B cell (primary cell): Measurements from ENCODE around the gene FADS2. TPM values are rescaled to one million over a fixed set of nuclear protein-coding genes. Genes with fewer than 3 reads are reported as not detected.

Experiments used
- ATAC-seq: fragments of 200-7000 bp; cut with Tn5 transposase; one replicate; pipeline ENCODE4 v1.10.0; 2021; ENCODE audit warnings: low read depth, mild to moderate bottlenecking, moderate number of reproducible peaks, moderate library complexity
- CTCF ChIA-PET: fragments of 350-600 bp; sonication (Branson Sonifier 250); formaldehyde crosslinking; loops from one replicate; lab custom pipeline; 2021; ENCODE audit warnings: antibody characterized with exemption, inconsistent platforms; lab: Charles Lee
- POLR2A ChIA-PET: fragments of 350-600 bp; sonication (Branson Sonifier 250); formaldehyde crosslinking; loops from one replicate; lab custom pipeline; 2021; ENCODE audit warnings: antibody characterized with exemption; lab: Charles Lee
- DNase-seq: peaks from one replicate; pipeline ENCODE4 v3.0.0; 2013
- H2AFZ ChIP-seq: 2 replicates; pipeline ENCODE4 v1.6.1; 2012; ENCODE audit warnings: mild to moderate bottlenecking, low read depth, low read length; ENCODE audit not compliant: insufficient read depth, poor library complexity, severe bottlenecking
- H3K27ac ChIP-seq, 2 donors: 1 replicate in 1 of 2; 2 replicates in 1 of 2; pipeline ENCODE4 v1.5.1; 2012 to 2013; ENCODE audit warnings: low read length in 2 of 2, mild to moderate bottlenecking in 2 of 2, moderate library complexity in 1 of 2
- H3K27me3 ChIP-seq, 4 experiments: fragments of 200-600 bp in 1 of 4; sonication (generic) in 1 of 4; replicated peaks in 1 of 4; 1 replicate in 2 of 4; 2 replicates in 2 of 4; pipeline versions ENCODE4 v1.6.1 to v1.7.0; 2013 to 2016; ENCODE audit warnings: low read length in 3 of 4, mild to moderate bottlenecking in 2 of 4, mixed read lengths in 1 of 4, moderate library complexity in 1 of 4; ENCODE audit not compliant: insufficient read depth in 4 of 4, control insufficient read depth in 3 of 4; ENCODE audit errors: control extremely low read depth in 1 of 4
- H3K36me3 ChIP-seq, 2 experiments: replicated peaks in 1 of 2; 1 replicate in 1 of 2; 2 replicates in 1 of 2; pipeline versions ENCODE4 v1.6.1 to v1.7.1; 2013; ENCODE audit warnings: low read length in 1 of 2; ENCODE audit not compliant: insufficient read depth in 2 of 2, control insufficient read depth in 1 of 2; ENCODE audit errors: control extremely low read depth in 1 of 2, extremely low read depth in 1 of 2
- H3K4me1 ChIP-seq, 2 donors: fragments of 200-600 bp in 1 of 2; sonication (generic) in 1 of 2; 1 replicate in 1 of 2; 2 replicates in 1 of 2; pipeline versions ENCODE4 v1.5.1 to v1.6.1; 2013 to 2017; ENCODE audit warnings: low read length in 2 of 2; ENCODE audit not compliant: control insufficient read depth in 2 of 2, insufficient read depth in 2 of 2
- H3K4me2 ChIP-seq: replicated peaks from 2 replicates; pipeline ENCODE3; 2012; ENCODE audit warnings: mild to moderate bottlenecking, low read depth, low read length; ENCODE audit not compliant: poor library complexity, severe bottlenecking
- H3K4me3 ChIP-seq, 5 experiments: fragments of 200-600 bp in 1 of 5; sonication (generic) in 1 of 5; 1 replicate in 3 of 5; 2 replicates in 2 of 5; pipeline versions ENCODE4 v1.5.1 to v1.7.0; 2011 to 2016; ENCODE audit warnings: low read length in 4 of 5, mild to moderate bottlenecking in 4 of 5, low read depth in 2 of 5, control low read depth in 1 of 5, moderate library complexity in 1 of 5; ENCODE audit not compliant: insufficient read depth in 1 of 5; ENCODE audit errors: control extremely low read depth in 1 of 5, extremely low read depth in 1 of 5
- H3K79me2 ChIP-seq: fragments of 200-600 bp; sonication (generic); one replicate; pipeline ENCODE4 v1.6.0; 2016; ENCODE audit warnings: low read length; ENCODE audit not compliant: control insufficient read depth, insufficient read depth
- H3K9ac ChIP-seq: fragments of 200-600 bp; sonication (generic); 2 replicates; pipeline ENCODE4 v1.6.1; 2017; ENCODE audit warnings: mild to moderate bottlenecking, low read length, moderate library complexity
- H3K9me3 ChIP-seq, 3 donors: one replicate each; pipeline versions ENCODE4 v1.6.1 to v1.7.1; 2013; ENCODE audit warnings: low read length in 2 of 3; ENCODE audit not compliant: control insufficient read depth in 2 of 3, insufficient read depth in 1 of 3; ENCODE audit errors: control extremely low read depth in 1 of 3
- H4K20me1 ChIP-seq: 2 replicates; pipeline ENCODE4 v1.6.0; 2012; ENCODE audit warnings: mild to moderate bottlenecking, low read length; ENCODE audit not compliant: insufficient read depth, control insufficient read depth, poor library complexity, severe bottlenecking
- H3K27ac Mint-ChIP-seq: one replicate; pipeline ENCODE4 v1.8.0; 2021; ENCODE audit warnings: mixed read lengths
- H3K27me3 Mint-ChIP-seq: one replicate; pipeline ENCODE4 v1.8.0; 2021; ENCODE audit warnings: mixed read lengths
- H3K4me1 Mint-ChIP-seq: one replicate; pipeline ENCODE4 v1.8.0; 2021; ENCODE audit warnings: mixed read lengths
- H3K4me3 Mint-ChIP-seq: one replicate; pipeline ENCODE4 v1.8.0; 2021; ENCODE audit warnings: mixed read lengths
- H3K9me3 Mint-ChIP-seq: one replicate; pipeline ENCODE4 v1.8.0; 2022; ENCODE audit warnings: mixed read lengths; ENCODE audit not compliant: insufficient read depth
- EZH2 ChIP-seq: IDR thresholded peaks from 2 replicates; pipeline ENCODE4 v1.6.1; 2012; ENCODE audit warnings: borderline replicate concordance, low read depth, mild to moderate bottlenecking, moderate library complexity, low read length; ENCODE audit not compliant: insufficient read depth, poor library complexity, severe bottlenecking
- WGBS: methylation state at CpG from one replicate; pipeline ENCODE4 v1.1.5; 2013; ENCODE audit warnings: missing lambda C conversion rate; ENCODE audit not compliant: insufficient coverage; 5-methylcytosine and 5-hydroxymethylcytosine counted together
- intact Hi-C: fragments of 100-400 bp; cut with micrococcal nuclease; formaldehyde crosslinking; loops from one replicate; pipeline ENCODE4 v1.10.0; 2022
- polyA plus RNA-seq: library from polyadenylated mRNA; depleted of rRNA; stranded (reverse); fragments of >200 nt; gene quantifications from 2 replicates; pipeline ENCODE4 v1.2.3, GENCODE V29; 2012
- total RNA-seq, 2 donors: library from RNA; stranded (reverse); fragments of 120-200 nt in 1 of 2; gene quantifications; 1 replicate in 1 of 2; 2 replicates in 1 of 2; pipeline versions ENCODE4 v1.2.3 to v1.2.4, GENCODE V29; 2013 to 2022
- TF ChIP-seq, protein P1 (sequence below): fragments of 200-600 bp; IDR thresholded peaks from one replicate; pipeline ENCODE4 v1.8.0; 2022; ENCODE audit warnings: antibody characterized with exemption, mild to moderate bottlenecking

The FADS2 gene
- total and polyA plus RNA-seq, 2 donors (not counting 1 experiment from before 2014, with no cell fraction given) = 1.5 to 5.9 TPM

DNA sequence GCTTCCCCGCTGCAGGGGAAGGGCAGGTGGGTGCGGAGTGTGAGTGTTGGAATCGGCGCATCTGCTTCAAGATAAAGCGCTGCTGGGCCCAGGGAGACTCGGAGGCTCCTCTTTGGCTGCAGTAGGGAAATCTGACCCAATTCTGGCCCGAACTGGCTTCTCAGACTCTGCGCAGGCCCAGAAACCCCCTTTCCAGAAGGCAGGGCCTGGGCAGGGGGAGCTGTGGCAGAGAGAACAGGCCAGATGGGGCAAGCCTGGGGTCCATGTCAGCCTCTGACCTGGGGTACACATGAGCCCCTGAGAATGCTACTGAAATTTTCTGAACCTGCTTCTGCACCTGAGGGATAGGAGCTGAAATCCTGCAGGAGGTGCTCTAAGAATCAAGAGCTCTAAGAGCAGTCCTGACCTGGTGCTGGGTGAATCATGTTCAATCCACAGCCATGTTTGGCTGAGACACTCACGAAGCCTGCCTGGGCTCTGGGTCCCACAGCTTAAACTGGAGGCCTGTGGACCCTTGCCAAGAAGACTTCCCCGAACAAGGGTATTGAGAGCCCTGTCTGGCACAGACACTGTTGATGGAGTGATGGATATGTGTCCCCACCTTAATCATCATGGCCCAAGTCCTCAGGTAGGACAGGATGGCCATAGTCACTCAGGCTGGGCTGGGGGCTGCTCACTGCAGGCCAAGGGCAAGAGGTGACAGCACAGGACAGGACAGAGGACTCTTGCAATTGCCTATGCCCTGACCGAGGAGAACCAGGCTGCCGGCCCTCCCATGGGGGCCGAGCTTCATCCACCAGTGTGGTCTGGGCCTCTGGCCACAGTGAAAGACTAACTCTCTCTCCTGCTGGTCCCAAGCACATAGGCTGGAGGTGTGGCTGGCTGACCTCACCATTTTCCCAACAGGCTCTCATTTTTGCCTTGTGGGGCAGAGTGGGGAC is 82.4 kb downstream of the FADS2 start:
- Histone ChIP-seq H3K9ac (no peak overlapping the region), H3K27me3 (peaks cover 0 to 9% (median 0%) of the 10 kb centered on the region in 4 experiments), H4K20me1 (no peaks in the 10 kb centered on the region), H3K4me2 (no peak overlapping the region), H3K27ac (no peak overlapping the region), H3K4me3 (no peak overlapping the region), H3K36me3 (no peaks in the 10 kb centered on the region), H2AFZ (no peak overlapping the region), H3K4me1 (peaks cover 0 to 3% of the 10 kb centered on the region in 2 donors), H3K9me3 (no peaks in the 10 kb centered on the region), H3K79me2 (no peaks in the 10 kb centered on the region)
- CTCF ChIA-PET = interaction anchor here (1.7 kb wide), 1 partner anchor 171 kb away, joined by 4 read pairs; no protein-coding TSS in a partner anchor
- POLR2A ChIA-PET = interaction anchor here (0.5 kb wide), 1 partner anchor 22 kb away, joined by 6 read pairs; no protein-coding TSS in a partner anchor
- TF ChIP-seq, protein P1, sequence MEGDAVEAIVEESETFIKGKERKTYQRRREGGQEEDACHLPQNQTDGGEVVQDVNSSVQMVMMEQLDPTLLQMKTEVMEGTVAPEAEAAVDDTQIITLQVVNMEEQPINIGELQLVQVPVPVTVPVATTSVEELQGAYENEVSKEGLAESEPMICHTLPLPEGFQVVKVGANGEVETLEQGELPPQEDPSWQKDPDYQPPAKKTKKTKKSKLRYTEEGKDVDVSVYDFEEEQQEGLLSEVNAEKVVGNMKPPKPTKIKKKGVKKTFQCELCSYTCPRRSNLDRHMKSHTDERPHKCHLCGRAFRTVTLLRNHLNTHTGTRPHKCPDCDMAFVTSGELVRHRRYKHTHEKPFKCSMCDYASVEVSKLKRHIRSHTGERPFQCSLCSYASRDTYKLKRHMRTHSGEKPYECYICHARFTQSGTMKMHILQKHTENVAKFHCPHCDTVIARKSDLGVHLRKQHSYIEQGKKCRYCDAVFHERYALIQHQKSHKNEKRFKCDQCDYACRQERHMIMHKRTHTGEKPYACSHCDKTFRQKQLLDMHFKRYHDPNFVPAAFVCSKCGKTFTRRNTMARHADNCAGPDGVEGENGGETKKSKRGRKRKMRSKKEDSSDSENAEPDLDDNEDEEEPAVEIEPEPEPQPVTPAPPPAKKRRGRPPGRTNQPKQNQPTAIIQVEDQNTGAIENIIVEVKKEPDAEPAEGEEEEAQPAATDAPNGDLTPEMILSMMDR = no peak
- TF ChIP-seq EZH2 = no peak
- Mint-ChIP-seq H3K4me3 (no peak overlapping the region), H3K27ac (no peak overlapping the region), H3K27me3 (peaks cover 18% of the 10 kb centered on the region), H3K9me3 (no peaks in the 10 kb centered on the region), H3K4me1 (no peaks in the 10 kb centered on the region)
- DNase-seq (no peak), ATAC-seq (no peak)
- intact Hi-C loops = no loop called here
- 95% methylated on average over 13 of the region's 13 CpGs for WGBS

DNA sequence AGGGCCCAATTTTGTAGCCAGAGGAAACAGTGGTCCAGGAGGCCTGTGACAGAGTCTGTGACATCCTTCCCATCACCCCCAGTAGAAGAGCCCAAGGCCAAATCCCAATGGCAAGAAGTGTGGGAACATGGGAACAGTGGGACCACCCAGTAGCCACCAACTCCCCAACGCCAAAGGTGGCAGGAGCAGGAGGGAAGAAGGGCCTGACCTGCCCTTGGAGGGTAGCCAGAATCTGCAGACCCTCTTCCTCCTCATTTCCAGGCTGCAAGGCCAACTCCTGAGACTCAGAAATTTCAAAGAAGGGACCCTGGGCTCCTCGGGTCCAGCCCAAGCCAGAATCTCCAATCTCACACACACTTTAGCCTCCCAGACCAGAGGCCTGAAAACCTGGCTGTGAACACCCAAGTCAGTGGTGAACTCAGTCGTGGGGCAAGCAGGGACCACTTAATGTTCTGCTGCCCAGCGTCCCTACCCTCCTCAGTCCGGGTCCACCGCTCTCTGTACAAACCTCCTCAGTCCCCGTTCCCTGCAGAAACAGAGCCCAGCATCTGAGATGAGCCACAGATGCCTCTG is 83.1 kb downstream of the FADS2 start:
- ChIA-PET CTCF (interaction anchor here (1.7 kb wide), 1 partner anchor 171 kb away, joined by 4 read pairs; no protein-coding TSS in a partner anchor), POLR2A (no interaction called here)
- peaks cover 20% of the 10 kb centered on the region for H3K27me3 Mint-ChIP-seq
- peaks cover 0 to 14% (median under 1%) of the 10 kb centered on the region in 4 experiments for H3K27me3 ChIP-seq
- no peaks in the 10 kb centered on the region for H4K20me1 ChIP-seq
- WGBS = 87% methylated on average over 4 of the region's 7 CpGs
- H3K36me3 ChIP-seq = no peaks in the 10 kb centered on the region
- H3K9ac ChIP-seq = no peak overlapping the region
- no peak overlapping the region for H3K4me3 Mint-ChIP-seq
- no peak overlapping the region for H2AFZ ChIP-seq
- H3K79me2 ChIP-seq = no peaks in the 10 kb centered on the region
- H3K9me3 Mint-ChIP-seq = no peaks in the 10 kb centered on the region
- no peak overlapping the region for H3K27ac Mint-ChIP-seq
- H3K4me1 Mint-ChIP-seq = no peaks in the 10 kb centered on the region
- DNase-seq = no peak
- no peak overlapping the region for H3K4me2 ChIP-seq
- intact Hi-C loops = no loop called here
- TF ChIP-seq, protein P1 = no peak
- no peak for TF ChIP-seq EZH2
- H3K9me3 ChIP-seq = no peaks in the 10 kb centered on the region
- ATAC-seq = no peak
- H3K4me1 ChIP-seq = peaks cover 0 to 3% of the 10 kb centered on the region in 2 donors
- no peak overlapping the region for H3K4me3 ChIP-seq
- no peak overlapping the region for H3K27ac ChIP-seq
